ENCODE results near the gene RHBDD1.

Gene RHBDD1

GRCh38 chr2:226892729-226893128, 56.9 kb downstream of the RHBDD1 start:
- no peak overlapping the region for H3K4me3 ChIP-seq (ENCODE audit: insufficient read depth, low read length, poor library complexity, severe bottlenecking)
- no peaks in the 10 kb centered on the region for H3K27me3 ChIP-seq (ENCODE audit: low read length)
- no peak for TF ChIP-seq EZH2phosphoT487 (conservative IDR thresholded peaks at IDR 0.05; ENCODE audit: low read length)
- TF ChIP-seq, protein P1, sequence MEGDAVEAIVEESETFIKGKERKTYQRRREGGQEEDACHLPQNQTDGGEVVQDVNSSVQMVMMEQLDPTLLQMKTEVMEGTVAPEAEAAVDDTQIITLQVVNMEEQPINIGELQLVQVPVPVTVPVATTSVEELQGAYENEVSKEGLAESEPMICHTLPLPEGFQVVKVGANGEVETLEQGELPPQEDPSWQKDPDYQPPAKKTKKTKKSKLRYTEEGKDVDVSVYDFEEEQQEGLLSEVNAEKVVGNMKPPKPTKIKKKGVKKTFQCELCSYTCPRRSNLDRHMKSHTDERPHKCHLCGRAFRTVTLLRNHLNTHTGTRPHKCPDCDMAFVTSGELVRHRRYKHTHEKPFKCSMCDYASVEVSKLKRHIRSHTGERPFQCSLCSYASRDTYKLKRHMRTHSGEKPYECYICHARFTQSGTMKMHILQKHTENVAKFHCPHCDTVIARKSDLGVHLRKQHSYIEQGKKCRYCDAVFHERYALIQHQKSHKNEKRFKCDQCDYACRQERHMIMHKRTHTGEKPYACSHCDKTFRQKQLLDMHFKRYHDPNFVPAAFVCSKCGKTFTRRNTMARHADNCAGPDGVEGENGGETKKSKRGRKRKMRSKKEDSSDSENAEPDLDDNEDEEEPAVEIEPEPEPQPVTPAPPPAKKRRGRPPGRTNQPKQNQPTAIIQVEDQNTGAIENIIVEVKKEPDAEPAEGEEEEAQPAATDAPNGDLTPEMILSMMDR (IDR thresholded peaks at IDR 0.05; ENCODE audit: insufficient read depth, low read length, poor library complexity, severe bottlenecking) = no peak
- H3K27ac ChIP-seq (ENCODE audit: low read depth, low read length) = no peak overlapping the region
- H3K9ac ChIP-seq (ENCODE audit: low read length) = no peak overlapping the region
- H2AFZ ChIP-seq (ENCODE audit: low read depth, low read length, severe bottlenecking) = no peak overlapping the region
- no peaks in the 10 kb centered on the region for H3K79me2 ChIP-seq (ENCODE audit: insufficient read depth, low read length)
- no peak overlapping the region for H3K4me2 ChIP-seq (ENCODE audit: low read depth, low read length, poor library complexity, severe bottlenecking)
- no peaks in the 10 kb centered on the region for H3K9me3 ChIP-seq (ENCODE audit: insufficient read depth, low read length)
- H3K36me3 ChIP-seq (ENCODE audit: low read length) = no peaks in the 10 kb centered on the region
- H3K9me2 ChIP-seq (replicated peaks; ENCODE audit: insufficient read depth, low read length) = no peaks in the 10 kb centered on the region
- H4K20me1 ChIP-seq (ENCODE audit: low read depth, low read length) = no peaks in the 10 kb centered on the region
- H3F3A ChIP-seq (ENCODE audit: insufficient read depth) = no peaks in the 10 kb centered on the region

- H3K4me2 ChIP-seq (ENCODE audit: low read depth, low read length, poor library complexity, severe bottlenecking) = no peak overlapping the region
- H3K9me2 ChIP-seq (replicated peaks; ENCODE audit: insufficient read depth, low read length) = no peaks in the 10 kb centered on the region
- TF ChIP-seq, protein P1 (IDR thresholded peaks at IDR 0.05; ENCODE audit: insufficient read depth, low read length, poor library complexity, severe bottlenecking) = no peak
- TF ChIP-seq EZH2phosphoT487 (conservative IDR thresholded peaks at IDR 0.05; ENCODE audit: low read length) = no peak
- no peaks in the 10 kb centered on the region for H4K20me1 ChIP-seq (ENCODE audit: low read depth, low read length)
- no peak overlapping the region for H3K4me3 ChIP-seq (ENCODE audit: insufficient read depth, low read length, poor library complexity, severe bottlenecking)
- no peaks in the 10 kb centered on the region for H3F3A ChIP-seq (ENCODE audit: insufficient read depth)
- H3K27ac ChIP-seq (ENCODE audit: low read depth, low read length) = no peak overlapping the region
- H3K79me2 ChIP-seq (ENCODE audit: insufficient read depth, low read length) = no peaks in the 10 kb centered on the region
- H3K36me3 ChIP-seq (ENCODE audit: low read length) = no peaks in the 10 kb centered on the region
- H2AFZ ChIP-seq (ENCODE audit: low read depth, low read length, severe bottlenecking) = no peak overlapping the region
- H3K9ac ChIP-seq (ENCODE audit: low read length) = no peak overlapping the region
- no peaks in the 10 kb centered on the region for H3K9me3 ChIP-seq (ENCODE audit: insufficient read depth, low read length)
- no peaks in the 10 kb centered on the region for H3K27me3 ChIP-seq (ENCODE audit: low read length)
These were observed 57.4 kb downstream of the RHBDD1 start for GRCh38 chr2:226893216-226893615.

- no peak overlapping the region for H3K9ac ChIP-seq (ENCODE audit: low read length)
- no peaks in the 10 kb centered on the region for H4K20me1 ChIP-seq (ENCODE audit: low read depth, low read length)
- H3K9me3 ChIP-seq (ENCODE audit: insufficient read depth, low read length) = no peaks in the 10 kb centered on the region
- H2AFZ ChIP-seq (ENCODE audit: low read depth, low read length, severe bottlenecking) = no peak overlapping the region
- H3K79me2 ChIP-seq (ENCODE audit: insufficient read depth, low read length) = no peaks in the 10 kb centered on the region
- H3K27ac ChIP-seq (ENCODE audit: low read depth, low read length) = no peak overlapping the region
- TF ChIP-seq, protein P1 (IDR thresholded peaks at IDR 0.05; ENCODE audit: insufficient read depth, low read length, poor library complexity, severe bottlenecking) = no peak
- no peak for TF ChIP-seq EZH2phosphoT487 (conservative IDR thresholded peaks at IDR 0.05; ENCODE audit: low read length)
- H3K9me2 ChIP-seq (replicated peaks; ENCODE audit: insufficient read depth, low read length) = no peaks in the 10 kb centered on the region
- H3K4me3 ChIP-seq (ENCODE audit: insufficient read depth, low read length, poor library complexity, severe bottlenecking) = no peak overlapping the region
- no peak overlapping the region for H3K4me2 ChIP-seq (ENCODE audit: low read depth, low read length, poor library complexity, severe bottlenecking)
- H3K27me3 ChIP-seq (ENCODE audit: low read length) = no peaks in the 10 kb centered on the region
- no peaks in the 10 kb centered on the region for H3K36me3 ChIP-seq (ENCODE audit: low read length)
- H3F3A ChIP-seq (ENCODE audit: insufficient read depth) = peaks cover 2% of the 10 kb centered on the region; the same call in 1 of the 2 replicates
These were observed 58.9 kb downstream of the RHBDD1 start for GRCh38 chr2:226894752-226895151.

Data from SU-DHL-6 (cell line).